Endothelial cell of umbilical vein (primary cell): Measurements from ENCODE around the gene HMGA1.

Experiments
- EZH2 ChIP-seq: IDR thresholded peaks from 2 replicates; pipeline ENCODE4 v1.6.1; 2012; ENCODE audit warnings: borderline replicate concordance, low read depth, mild to moderate bottlenecking, moderate library complexity, low read length, inconsistent platforms; ENCODE audit not compliant: severe bottlenecking
- FOS ChIP-seq: IDR thresholded peaks from 2 replicates; pipeline ENCODE4 v1.6.1; 2011; ENCODE audit warnings: mild to moderate bottlenecking, low read length, moderate library complexity, borderline replicate concordance; ENCODE audit not compliant: insufficient read depth
- GATA2 ChIP-seq: IDR thresholded peaks from 2 replicates; pipeline ENCODE4 v1.7.0; 2011; ENCODE audit warnings: low read depth, mild to moderate bottlenecking, moderate library complexity, mixed read lengths, low read length; ENCODE audit not compliant: insufficient read length, insufficient read depth
- JUN ChIP-seq: IDR thresholded peaks from 2 replicates; pipeline ENCODE4 v1.6.1; 2011; ENCODE audit warnings: borderline replicate concordance, low read depth; ENCODE audit not compliant: insufficient read length, insufficient read depth
- MYC ChIP-seq: IDR thresholded peaks from one replicate; pipeline ENCODE4 v1.6.1; 2011; ENCODE audit warnings: mild to moderate bottlenecking, low read depth, low read length
- POLR2A ChIP-seq: IDR thresholded peaks from 2 replicates; pipeline ENCODE4 v1.6.1; 2012; ENCODE audit warnings: low read depth, mild to moderate bottlenecking, control low read depth, low read length
- POLR2AphosphoS5 ChIP-seq: IDR thresholded peaks from 2 replicates; pipeline ENCODE4 v1.6.1; 2012; ENCODE audit warnings: low read depth, mild to moderate bottlenecking, control low read depth, low read length, moderate library complexity; ENCODE audit not compliant: insufficient read depth
- TF ChIP-seq, protein P1 (sequence below), 2 donors: IDR thresholded peaks; 1 replicate in 1 of 2; 2 replicates in 1 of 2; pipeline ENCODE4 v1.5.1; 2011; ENCODE audit warnings: low read length in 2 of 2, mild to moderate bottlenecking in 2 of 2, moderate library complexity in 2 of 2, control low read depth in 1 of 2, inconsistent platforms in 1 of 2, low read depth in 1 of 2; ENCODE audit not compliant: insufficient read depth in 1 of 2; ENCODE audit errors: extremely low read depth in 1 of 2
- TF ChIP-seq, protein P2 (sequence below): IDR thresholded peaks from 2 replicates; pipeline ENCODE4 v1.6.1; 2011; ENCODE audit not compliant: insufficient read depth, insufficient read length

GRCh38 chr6:34205916-34206315 is 30.8 kb upstream of the HMGA1 start:
- TF ChIP-seq, protein P1, sequence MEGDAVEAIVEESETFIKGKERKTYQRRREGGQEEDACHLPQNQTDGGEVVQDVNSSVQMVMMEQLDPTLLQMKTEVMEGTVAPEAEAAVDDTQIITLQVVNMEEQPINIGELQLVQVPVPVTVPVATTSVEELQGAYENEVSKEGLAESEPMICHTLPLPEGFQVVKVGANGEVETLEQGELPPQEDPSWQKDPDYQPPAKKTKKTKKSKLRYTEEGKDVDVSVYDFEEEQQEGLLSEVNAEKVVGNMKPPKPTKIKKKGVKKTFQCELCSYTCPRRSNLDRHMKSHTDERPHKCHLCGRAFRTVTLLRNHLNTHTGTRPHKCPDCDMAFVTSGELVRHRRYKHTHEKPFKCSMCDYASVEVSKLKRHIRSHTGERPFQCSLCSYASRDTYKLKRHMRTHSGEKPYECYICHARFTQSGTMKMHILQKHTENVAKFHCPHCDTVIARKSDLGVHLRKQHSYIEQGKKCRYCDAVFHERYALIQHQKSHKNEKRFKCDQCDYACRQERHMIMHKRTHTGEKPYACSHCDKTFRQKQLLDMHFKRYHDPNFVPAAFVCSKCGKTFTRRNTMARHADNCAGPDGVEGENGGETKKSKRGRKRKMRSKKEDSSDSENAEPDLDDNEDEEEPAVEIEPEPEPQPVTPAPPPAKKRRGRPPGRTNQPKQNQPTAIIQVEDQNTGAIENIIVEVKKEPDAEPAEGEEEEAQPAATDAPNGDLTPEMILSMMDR (IDR thresholded peaks at IDR 0.05; ENCODE audit: extremely low read depth in 1 of 2, insufficient read depth in 1 of 2, low read depth in 1 of 2, low read length in 2 of 2) = no peak
- TF ChIP-seq EZH2 (no peak), MYC (no peak), POLR2A (no peak), POLR2AphosphoS5 (no peak), FOS (no peak), JUN (no peak), GATA2 (no peak)
- TF ChIP-seq, protein P2, sequence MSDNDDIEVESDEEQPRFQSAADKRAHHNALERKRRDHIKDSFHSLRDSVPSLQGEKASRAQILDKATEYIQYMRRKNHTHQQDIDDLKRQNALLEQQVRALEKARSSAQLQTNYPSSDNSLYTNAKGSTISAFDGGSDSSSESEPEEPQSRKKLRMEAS = no peak
